Measurements from ENCODE around the gene FGF12. TPM values are rescaled to one million over a fixed set of nuclear protein-coding genes. Genes with fewer than 3 reads are reported as not detected.

The FGF12 gene
- total RNA-seq, 4 donors from 2014 or later = 0.42 to 1.5 (median 0.62) TPM

DNA sequence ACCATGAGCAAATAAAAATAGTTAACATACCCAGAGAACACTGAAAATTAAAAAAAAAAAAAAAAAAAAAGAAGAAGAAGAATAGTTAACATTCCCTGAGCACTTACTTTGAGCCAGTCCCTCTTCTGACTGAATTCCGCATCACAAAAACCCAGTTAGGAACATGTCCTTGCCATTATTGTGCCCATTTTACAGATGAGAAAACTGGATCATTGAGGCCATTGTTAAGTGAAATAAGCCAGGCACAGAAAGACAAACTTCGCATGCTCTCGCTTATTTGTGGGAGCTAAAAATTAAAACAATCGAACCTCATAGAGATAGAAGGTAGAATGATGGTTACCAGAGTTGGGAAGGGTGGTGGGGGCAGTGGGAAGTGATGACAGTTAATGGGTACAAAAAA lies 119.5 kb downstream of the FGF12 start:
- peaks cover 0 to 17% (median 0%) of the 10 kb centered on the region in 4 donors for H3K9me3 ChIP-seq
- H3K4me3 ChIP-seq = no peak overlapping the region
- no peak for DNase-seq (ENCODE audit: low spot score in 2 of 2)
- H3K36me3 ChIP-seq = no peaks in the 10 kb centered on the region
- H3K27me3 ChIP-seq = no peaks in the 10 kb centered on the region
- H3K27ac ChIP-seq = no peak overlapping the region
- TF ChIP-seq, protein P1, sequence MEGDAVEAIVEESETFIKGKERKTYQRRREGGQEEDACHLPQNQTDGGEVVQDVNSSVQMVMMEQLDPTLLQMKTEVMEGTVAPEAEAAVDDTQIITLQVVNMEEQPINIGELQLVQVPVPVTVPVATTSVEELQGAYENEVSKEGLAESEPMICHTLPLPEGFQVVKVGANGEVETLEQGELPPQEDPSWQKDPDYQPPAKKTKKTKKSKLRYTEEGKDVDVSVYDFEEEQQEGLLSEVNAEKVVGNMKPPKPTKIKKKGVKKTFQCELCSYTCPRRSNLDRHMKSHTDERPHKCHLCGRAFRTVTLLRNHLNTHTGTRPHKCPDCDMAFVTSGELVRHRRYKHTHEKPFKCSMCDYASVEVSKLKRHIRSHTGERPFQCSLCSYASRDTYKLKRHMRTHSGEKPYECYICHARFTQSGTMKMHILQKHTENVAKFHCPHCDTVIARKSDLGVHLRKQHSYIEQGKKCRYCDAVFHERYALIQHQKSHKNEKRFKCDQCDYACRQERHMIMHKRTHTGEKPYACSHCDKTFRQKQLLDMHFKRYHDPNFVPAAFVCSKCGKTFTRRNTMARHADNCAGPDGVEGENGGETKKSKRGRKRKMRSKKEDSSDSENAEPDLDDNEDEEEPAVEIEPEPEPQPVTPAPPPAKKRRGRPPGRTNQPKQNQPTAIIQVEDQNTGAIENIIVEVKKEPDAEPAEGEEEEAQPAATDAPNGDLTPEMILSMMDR (IDR thresholded peaks at IDR 0.05) = no peak
- TF ChIP-seq EP300 (IDR thresholded peaks at IDR 0.05) = no peak
- TF ChIP-seq POLR2A (IDR thresholded peaks at IDR 0.05) = no peak
- H3K4me1 ChIP-seq = no peaks in the 10 kb centered on the region
- 95% methylated on average over 4 of the region's 4 CpGs for WGBS, 2 donors

- Histone ChIP-seq H3K36me3 (no peaks in the 10 kb centered on the region), H3K4me3 (no peak overlapping the region), H3K9me3 (peaks cover 0 to 7% (median 1%) of the 10 kb centered on the region in 4 donors), H3K4me1 (no peaks in the 10 kb centered on the region), H3K27ac (no peak overlapping the region), H3K27me3 (no peaks in the 10 kb centered on the region)
- TF ChIP-seq EP300 (IDR thresholded peaks at IDR 0.05) (no peak), POLR2A (IDR thresholded peaks at IDR 0.05) (no peak)
- TF ChIP-seq, protein P1 (IDR thresholded peaks at IDR 0.05) = no peak
- WGBS, 2 donors = 71 to 76% methylated on average over 2 of the region's 2 CpGs
- DNase-seq (ENCODE audit: low spot score in 2 of 2) = no peak
Observed at GRCh38 chr3:192597913-192598312, 129.4 kb downstream of the FGF12 start.

- Histone ChIP-seq H3K27ac (no peak overlapping the region), H3K27me3 (no peaks in the 10 kb centered on the region), H3K4me1 (no peaks in the 10 kb centered on the region), H3K4me3 (no peak overlapping the region), H3K9me3 (peaks cover 0 to 7% (median 0%) of the 10 kb centered on the region in 4 donors), H3K36me3 (no peaks in the 10 kb centered on the region)
- WGBS, 2 donors = 47 to 49% methylated on average over 2 of the region's 2 CpGs
- no peak for DNase-seq (ENCODE audit: low spot score in 2 of 2)
- TF ChIP-seq POLR2A (IDR thresholded peaks at IDR 0.05) (no peak), EP300 (IDR thresholded peaks at IDR 0.05) (no peak)
- TF ChIP-seq, protein P1 (IDR thresholded peaks at IDR 0.05) = no peak
Observed at GRCh38 chr3:192597506-192597905, 129.8 kb downstream of the FGF12 start.

GRCh38 chr3:192578729-192579128 lies 148.6 kb downstream of the FGF12 start:
- WGBS, 2 donors = 89 to 97% methylated on average over 3 of the region's 3 CpGs
- no peak for DNase-seq (ENCODE audit: low spot score in 2 of 2)
- TF ChIP-seq, protein P1 (IDR thresholded peaks at IDR 0.05) = no peak
- no peak for TF ChIP-seq POLR2A (IDR thresholded peaks at IDR 0.05)
- TF ChIP-seq EP300 (IDR thresholded peaks at IDR 0.05) = no peak

DNA sequence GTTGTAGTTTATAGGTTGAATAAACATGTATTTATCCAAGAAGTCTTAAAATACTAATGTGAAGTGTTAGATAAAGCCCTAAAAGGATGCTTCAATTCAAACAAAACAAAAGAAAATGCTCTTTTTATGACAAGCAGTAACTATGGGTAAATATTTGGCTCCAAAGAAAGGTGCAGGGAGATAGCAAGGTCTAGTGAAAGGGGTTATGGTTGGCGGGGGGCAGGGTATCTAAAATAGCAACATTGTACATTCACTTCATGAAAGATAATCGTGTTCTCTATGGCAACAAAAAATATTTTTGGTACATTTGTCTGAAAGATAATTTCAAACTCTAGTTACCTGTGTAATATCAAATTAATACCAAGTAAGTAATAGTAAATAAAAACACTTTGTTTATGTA lies 149.5 kb downstream of the FGF12 start:
- TF ChIP-seq POLR2A (IDR thresholded peaks at IDR 0.05) = no peak
- no peak for TF ChIP-seq EP300 (IDR thresholded peaks at IDR 0.05)
- TF ChIP-seq, protein P1 (IDR thresholded peaks at IDR 0.05) = no peak
- H3K4me1 ChIP-seq = no peaks in the 10 kb centered on the region
- no peaks in the 10 kb centered on the region for H3K27me3 ChIP-seq
- no peaks in the 10 kb centered on the region for H3K36me3 ChIP-seq
- H3K4me3 ChIP-seq = no peak overlapping the region
- H3K9me3 ChIP-seq = no peaks in the 10 kb centered on the region
- no peak overlapping the region for H3K27ac ChIP-seq
- WGBS, 2 donors = 65 to 76% methylated on average over 2 of the region's 2 CpGs
- DNase-seq (ENCODE audit: low spot score in 2 of 2) = no peak

More at GRCh38 chr3:192578729-192579128, 148.6 kb downstream of the FGF12 start:
- H3K4me3 ChIP-seq = no peak overlapping the region
- no peaks in the 10 kb centered on the region for H3K9me3 ChIP-seq
- no peaks in the 10 kb centered on the region for H3K36me3 ChIP-seq
- no peaks in the 10 kb centered on the region for H3K27me3 ChIP-seq
- H3K4me1 ChIP-seq = no peaks in the 10 kb centered on the region
- no peak overlapping the region for H3K27ac ChIP-seq

Data from tibial nerve (tissue), 4 donors.